CD4-positive, alpha-beta T cell treated with Interleukin-6 for 4 hours (primary cell): ENCODE measurements around the gene TM9SF4.

Source experiments
- DNase-seq: peaks from one replicate; pipeline ENCODE4 v3.0.0-alpha.2; 2020; ENCODE audit warnings: mixed read lengths

The TM9SF4 gene

GRCh38 chr20:32208499-32209154 lies 99.1 kb downstream of the TM9SF4 start:
- no peak for DNase-seq

DNA sequence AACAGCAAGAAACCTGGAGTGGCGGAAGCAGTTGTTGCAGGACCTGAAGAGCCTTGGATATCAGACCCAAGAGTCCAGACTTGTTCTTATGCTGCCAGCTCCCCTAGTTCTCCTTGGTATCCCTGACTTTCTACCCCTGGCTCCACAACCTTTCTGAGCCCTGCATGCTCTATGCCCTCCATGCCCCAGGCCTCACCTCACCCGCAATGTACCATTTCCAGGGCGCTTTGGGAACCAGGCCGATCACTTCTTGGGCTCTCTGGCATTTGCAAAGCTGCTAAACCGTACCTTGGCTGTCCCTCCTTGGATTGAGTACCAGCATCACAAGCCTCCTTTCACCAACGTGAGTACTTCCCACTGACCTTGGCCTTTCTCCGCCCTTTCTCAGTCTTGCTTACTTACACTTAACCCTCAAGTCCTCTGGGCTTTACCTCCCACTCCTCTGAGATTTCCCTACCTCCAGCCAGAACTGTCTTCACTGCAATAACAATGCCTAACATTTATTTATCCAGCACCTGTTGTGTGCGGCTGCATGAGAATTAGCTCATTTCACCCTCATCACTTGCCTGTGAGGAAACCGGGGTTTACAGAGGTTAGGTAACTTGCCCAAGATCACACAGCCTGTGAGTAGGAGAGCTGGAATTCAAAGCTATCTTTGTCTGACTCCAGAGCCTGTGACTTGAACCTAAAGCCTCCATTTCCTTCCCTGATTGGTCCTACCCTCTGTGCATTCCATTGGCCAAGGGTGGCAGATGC lies 100.5 kb downstream of the TM9SF4 start:
- no peak for DNase-seq

DNA sequence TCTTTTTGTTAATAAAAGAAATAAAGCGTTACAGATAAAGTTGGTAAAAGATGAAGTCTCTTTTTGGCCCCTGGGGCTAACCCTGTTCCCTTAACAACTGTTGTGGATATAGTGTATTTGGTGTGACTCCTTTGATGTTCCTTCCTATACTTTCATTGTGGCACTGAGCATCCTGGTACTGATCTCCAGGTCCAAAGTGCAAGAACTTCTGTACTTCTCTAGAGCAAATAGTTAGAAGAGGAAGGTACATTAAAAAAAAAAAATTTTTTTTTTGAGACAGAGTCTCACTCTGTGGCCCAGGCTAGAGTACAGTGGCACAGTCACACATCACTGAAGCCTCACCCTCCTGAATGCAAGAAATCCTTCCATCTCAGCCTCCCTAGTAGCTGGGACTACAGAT lies 104.4 kb downstream of the TM9SF4 start:
- no peak for DNase-seq

GRCh38 chr20:32215147-32215546 lies 105.6 kb downstream of the TM9SF4 start:
- DNase-seq, result no peak

GRCh38 chr20:32215729-32216128 lies 106.2 kb downstream of the TM9SF4 start:
- DNase-seq, result no peak

DNA sequence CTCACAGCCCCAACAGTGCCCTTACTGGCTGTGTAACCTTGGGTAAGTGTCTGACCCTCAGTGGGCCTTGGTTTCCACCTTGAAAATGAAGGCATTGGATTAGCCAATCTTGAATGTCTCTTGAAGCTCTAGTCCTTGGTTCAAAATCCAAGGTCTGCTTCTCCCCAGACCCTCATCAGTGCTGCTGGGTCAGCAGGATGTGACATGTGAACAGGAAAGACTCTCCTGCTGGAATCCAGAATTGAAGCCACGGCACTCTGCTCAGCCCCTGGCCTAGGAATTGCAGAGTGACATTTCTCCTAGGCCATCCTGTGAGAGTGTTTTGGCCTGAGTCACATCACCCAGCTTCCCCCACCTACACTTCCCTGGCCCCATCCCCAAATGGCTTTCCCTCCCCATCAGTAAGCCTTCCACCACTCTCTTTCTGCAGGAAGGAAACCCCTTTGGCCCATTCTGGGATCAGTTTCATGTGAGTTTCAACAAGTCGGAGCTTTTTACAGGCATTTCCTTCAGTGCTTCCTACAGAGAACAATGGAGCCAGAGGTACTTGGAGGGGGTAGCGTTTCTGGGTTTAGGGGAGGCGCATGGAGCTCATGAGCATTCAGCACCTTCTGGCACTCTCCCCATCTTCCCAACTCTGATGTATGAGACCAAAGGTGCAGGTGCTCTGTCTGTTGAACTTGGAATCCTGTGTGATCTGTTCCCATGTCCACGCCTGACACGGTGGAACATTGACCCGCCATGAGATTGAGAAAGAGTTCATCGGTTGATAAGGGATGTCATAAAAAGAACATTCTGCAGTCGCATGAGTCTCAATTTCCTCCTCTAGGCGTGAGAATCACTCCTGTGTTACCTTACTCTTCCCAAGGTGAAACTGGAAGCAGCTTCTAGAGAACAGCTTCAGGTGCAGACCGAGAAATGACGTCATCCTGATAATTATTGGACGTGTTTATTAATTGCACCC lies 106.9 kb downstream of the TM9SF4 start:
- DNase-seq, result no peak
